ENCODE data around the gene CLIC5.
A peak's percentile ranks its signal among the peaks of the same experiment; 100 is the strongest.

The CLIC5 gene

GRCh38 chr6:46015119-46015968 is at the start of gene CLIC5:
Gene CLIC5 (minus strand): TSS chr6:46015860. CDS start chr6:46015542, 318 bp downstream.
- peak within 1 kb of the TSS; percentile 3 for H3K4me3 ChIP-seq (ENCODE audit: control insufficient read depth, low read depth, low read length)
- no peak for DNase-seq (ENCODE audit: low read depth)

DNA sequence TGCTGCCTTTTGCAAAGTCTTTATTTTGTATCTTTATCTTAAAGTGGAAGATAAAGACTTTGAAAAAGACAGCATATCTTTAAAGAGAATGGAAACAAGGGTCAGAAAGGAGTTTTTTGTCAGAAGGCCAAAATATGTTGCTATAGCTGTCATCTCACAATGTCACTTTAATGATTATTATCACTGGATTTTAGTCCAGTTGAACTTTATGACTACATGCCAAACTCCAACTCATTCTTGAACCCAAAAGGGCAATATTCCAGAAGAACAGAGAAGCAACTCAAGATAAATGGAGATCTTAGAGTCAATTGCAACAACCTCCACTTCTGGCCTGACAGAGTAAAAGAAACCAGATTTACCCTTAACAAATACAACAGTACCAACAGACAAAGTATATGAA is 47.3 kb upstream of the CLIC5 start:
- TF ChIP-seq, protein P1, sequence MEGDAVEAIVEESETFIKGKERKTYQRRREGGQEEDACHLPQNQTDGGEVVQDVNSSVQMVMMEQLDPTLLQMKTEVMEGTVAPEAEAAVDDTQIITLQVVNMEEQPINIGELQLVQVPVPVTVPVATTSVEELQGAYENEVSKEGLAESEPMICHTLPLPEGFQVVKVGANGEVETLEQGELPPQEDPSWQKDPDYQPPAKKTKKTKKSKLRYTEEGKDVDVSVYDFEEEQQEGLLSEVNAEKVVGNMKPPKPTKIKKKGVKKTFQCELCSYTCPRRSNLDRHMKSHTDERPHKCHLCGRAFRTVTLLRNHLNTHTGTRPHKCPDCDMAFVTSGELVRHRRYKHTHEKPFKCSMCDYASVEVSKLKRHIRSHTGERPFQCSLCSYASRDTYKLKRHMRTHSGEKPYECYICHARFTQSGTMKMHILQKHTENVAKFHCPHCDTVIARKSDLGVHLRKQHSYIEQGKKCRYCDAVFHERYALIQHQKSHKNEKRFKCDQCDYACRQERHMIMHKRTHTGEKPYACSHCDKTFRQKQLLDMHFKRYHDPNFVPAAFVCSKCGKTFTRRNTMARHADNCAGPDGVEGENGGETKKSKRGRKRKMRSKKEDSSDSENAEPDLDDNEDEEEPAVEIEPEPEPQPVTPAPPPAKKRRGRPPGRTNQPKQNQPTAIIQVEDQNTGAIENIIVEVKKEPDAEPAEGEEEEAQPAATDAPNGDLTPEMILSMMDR (conservative IDR thresholded peaks at IDR 0.05; ENCODE audit: control insufficient read depth, insufficient read depth, low read depth, low read length) = no peak
- H3K4me3 ChIP-seq (ENCODE audit: control insufficient read depth, low read depth, low read length) = no peak overlapping the region
- DNase-seq (ENCODE audit: low read depth) = no peak

More at GRCh38 chr6:46015119-46015968, at the start of gene CLIC5:
- TF ChIP-seq, protein P1 (conservative IDR thresholded peaks at IDR 0.05; ENCODE audit: control insufficient read depth, insufficient read depth, low read depth, low read length) = no peak

DNA sequence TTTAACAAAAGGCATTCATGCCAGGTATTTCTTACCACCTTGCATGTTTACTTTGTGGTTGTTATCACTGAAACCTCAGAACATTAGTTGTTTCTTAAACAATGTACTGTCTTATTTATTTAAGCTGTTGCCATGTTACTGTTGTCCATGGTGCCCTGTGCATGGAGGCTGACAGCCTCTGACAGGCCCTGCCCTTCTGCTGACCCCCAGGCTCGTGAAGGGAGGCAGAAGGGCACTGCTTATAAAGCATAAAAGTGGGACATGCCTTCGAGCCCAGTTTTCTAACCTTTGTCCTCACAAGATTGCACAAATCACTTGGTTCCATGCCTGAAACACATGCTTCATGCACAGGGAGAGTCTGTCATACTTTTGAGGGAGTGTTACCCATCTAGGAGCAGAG is 46.7 kb upstream of the CLIC5 start:
- TF ChIP-seq, protein P1 (conservative IDR thresholded peaks at IDR 0.05; ENCODE audit: control insufficient read depth, insufficient read depth, low read depth, low read length) = no peak
- no peak for DNase-seq (ENCODE audit: low read depth)
- H3K4me3 ChIP-seq (ENCODE audit: control insufficient read depth, low read depth, low read length) = no peak overlapping the region

- TF ChIP-seq, protein P1 (conservative IDR thresholded peaks at IDR 0.05; ENCODE audit: control insufficient read depth, insufficient read depth, low read depth, low read length) = no peak
- H3K4me3 ChIP-seq (ENCODE audit: control insufficient read depth, low read depth, low read length) = no peak overlapping the region
- no peak for DNase-seq (ENCODE audit: low read depth)
Observed at GRCh38 chr6:46061497-46061896, 45.8 kb upstream of the CLIC5 start.

GRCh38 chr6:46059608-46060007 is 43.9 kb upstream of the CLIC5 start:
- TF ChIP-seq, protein P1 (conservative IDR thresholded peaks at IDR 0.05; ENCODE audit: control insufficient read depth, insufficient read depth, low read depth, low read length) = no peak
- no peak for DNase-seq (ENCODE audit: low read depth)
- no peak overlapping the region for H3K4me3 ChIP-seq (ENCODE audit: control insufficient read depth, low read depth, low read length)

DNA sequence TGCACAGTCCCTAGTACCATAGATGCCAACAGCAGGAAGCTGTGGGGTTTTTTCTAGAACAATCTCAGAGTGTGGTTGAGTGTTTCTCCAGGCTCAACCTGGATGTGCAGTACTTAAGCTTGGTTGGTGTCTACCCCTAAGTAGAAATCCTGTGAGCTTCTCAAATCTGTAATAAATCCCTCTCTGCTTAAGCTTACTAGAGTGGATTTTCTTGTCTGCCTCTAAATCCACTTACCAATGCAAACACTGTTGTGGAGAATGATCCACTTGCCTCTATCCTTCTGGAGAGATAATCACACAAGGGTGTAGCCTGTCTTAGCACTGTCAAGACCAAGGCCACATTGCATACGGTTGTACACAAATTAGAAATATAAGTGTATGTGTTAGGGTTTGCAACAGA is 43.3 kb upstream of the CLIC5 start:
- no peak for DNase-seq (ENCODE audit: low read depth)
- no peak overlapping the region for H3K4me3 ChIP-seq (ENCODE audit: control insufficient read depth, low read depth, low read length)
- TF ChIP-seq, protein P1 (conservative IDR thresholded peaks at IDR 0.05; ENCODE audit: control insufficient read depth, insufficient read depth, low read depth, low read length) = no peak
